Lung (tissue), 12 donors: Measurements from ENCODE around the gene TENM4. TPM values are rescaled to one million over a fixed set of nuclear protein-coding genes. Genes with fewer than 3 reads are reported as not detected.

ENCODE experiments used
- ATAC-seq: fragments of 200-7000 bp; cut with Tn5 transposase; one replicate; pipeline ENCODE4 v1.9.1; 2020; ENCODE audit warnings: moderate number of reproducible peaks; ENCODE audit not compliant: insufficient read depth, low FRiP score
- DNase-seq, 3 donors: peaks; one replicate each; pipeline ENCODE4 v3.0.0-alpha.2; 2013 to 2017
- H3K27ac ChIP-seq, 2 donors: one replicate each; pipeline ENCODE4 v1.5.1; 2013; ENCODE audit warnings: mild to moderate bottlenecking in 2 of 2, moderate library complexity in 2 of 2, control low read depth in 1 of 2, inconsistent platforms in 1 of 2, low read depth in 1 of 2, low read length in 1 of 2
- H3K27me3 ChIP-seq, 3 donors: one replicate each; pipeline ENCODE4 v1.5.1; 2013; ENCODE audit warnings: low read length in 2 of 3; ENCODE audit not compliant: control insufficient read depth in 3 of 3, insufficient read depth in 3 of 3
- H3K36me3 ChIP-seq, 4 donors: one replicate each; pipeline ENCODE4 v1.5.1; 2013; ENCODE audit warnings: low read length in 4 of 4, mild to moderate bottlenecking in 1 of 4, moderate library complexity in 1 of 4; ENCODE audit not compliant: control insufficient read depth in 4 of 4, insufficient read depth in 4 of 4
- H3K4me1 ChIP-seq, 5 donors: one replicate each; pipeline ENCODE4 v1.5.1; 2013; ENCODE audit warnings: low read length in 5 of 5, mild to moderate bottlenecking in 2 of 5, moderate library complexity in 1 of 5; ENCODE audit not compliant: control insufficient read depth in 5 of 5, insufficient read depth in 5 of 5
- H3K4me3 ChIP-seq: one replicate; pipeline ENCODE4 v1.5.1; 2013; ENCODE audit warnings: mild to moderate bottlenecking, control low read depth, moderate library complexity
- H3K9ac ChIP-seq, 2 donors: one replicate each; pipeline ENCODE4 v1.5.1; 2013; ENCODE audit warnings: low read length in 2 of 2, control low read depth in 1 of 2; ENCODE audit not compliant: insufficient read depth in 1 of 2
- H3K9me3 ChIP-seq, 4 donors: one replicate each; pipeline ENCODE4 v1.5.1; 2013; ENCODE audit warnings: low read length in 3 of 4, mild to moderate bottlenecking in 1 of 4, moderate library complexity in 1 of 4; ENCODE audit not compliant: control insufficient read depth in 4 of 4, insufficient read depth in 3 of 4
- CTCF ChIP-seq: IDR thresholded peaks from 2 replicates; pipeline ENCODE4 v1.5.1; 2012; ENCODE audit warnings: mild to moderate bottlenecking; ENCODE audit errors: control extremely low read depth, extremely low read depth
- WGBS, 2 donors: extraction: QIAGEN DNeasy Blood & Tissue Kit; methylation state at CpG; one replicate each; pipeline ENCODE4 v1.1.7; 2013; 5-methylcytosine and 5-hydroxymethylcytosine counted together
- polyA plus RNA-seq, 2 donors: library from polyadenylated mRNA; stranded (reverse); fragments of 200-250 nt; gene quantifications; one replicate each; pipeline ENCODE4 v1.2.1, GENCODE V29; 2013
- total RNA-seq, 2 donors: library from RNA; depleted of rRNA in 1 of 2; stranded (reverse); fragments of >200 nt in 1 of 2; gene quantifications; one replicate each; pipeline ENCODE4 v1.2.1, GENCODE V29; 2014 to 2021
- donor health status: control.
- donor health status: control.
- donor health status: Bipolar disorder and iron deficiency.
- donor health status: healthy.
- donor health status: DM: yes; HTN: yes; CAD: no.

Gene TENM4
- total and polyA plus RNA-seq, 4 donors: 0.28 to 16.4 (median 3.2) TPM

DNA sequence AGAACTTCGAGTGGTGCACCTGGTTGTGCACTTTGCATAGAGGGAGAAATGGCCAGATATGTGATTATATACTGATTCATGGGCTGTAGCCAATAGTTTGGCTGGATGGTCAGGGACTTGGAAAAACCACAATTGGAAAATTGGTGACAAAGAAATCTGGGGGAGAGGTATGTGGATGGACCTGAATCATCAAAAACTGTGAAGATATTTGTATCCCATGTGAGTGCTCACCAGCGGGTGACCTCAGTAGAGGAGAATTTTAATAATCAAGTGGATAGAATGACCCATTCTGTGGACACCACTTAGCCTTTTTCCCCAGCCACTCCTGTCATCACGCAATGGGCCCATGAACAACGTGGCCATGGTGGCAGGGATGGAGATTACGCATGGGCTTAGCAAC lies 818.2 kb downstream of the TENM4 start:
- DNase-seq (no peak), ATAC-seq (no peak)
- H3K9ac ChIP-seq: no peak overlapping the region
- no peak overlapping the region for H3K4me3 ChIP-seq
- 76 to 84% methylated on average over 5 of the region's 5 CpGs for WGBS, 2 donors
- no peaks in the 10 kb centered on the region for H3K36me3 ChIP-seq
- H3K27ac ChIP-seq: no peak overlapping the region
- H3K27me3 ChIP-seq: no peaks in the 10 kb centered on the region
- TF ChIP-seq CTCF: no peak
- H3K4me1 ChIP-seq: no peaks in the 10 kb centered on the region
- H3K9me3 ChIP-seq: peaks cover 0 to 16% (median 6%) of the 10 kb centered on the region in 4 donors

- Histone ChIP-seq H3K27me3 (no peaks in the 10 kb centered on the region), H3K9ac (no peak overlapping the region), H3K36me3 (no peaks in the 10 kb centered on the region), H3K27ac (no peak overlapping the region), H3K4me3 (no peak overlapping the region), H3K9me3 (peaks cover 0 to 14% (median 6%) of the 10 kb centered on the region in 4 donors), H3K4me1 (no peaks in the 10 kb centered on the region)
- 61 to 83% methylated on average over 2 of the region's 2 CpGs for WGBS, 2 donors
- no peak for TF ChIP-seq CTCF
- ATAC-seq (no peak), DNase-seq (no peak)
Measured at GRCh38 chr11:78620159-78620558, 820.7 kb downstream of the TENM4 start.

- no peaks in the 10 kb centered on the region for H3K36me3 ChIP-seq
- DNase-seq (no peak), ATAC-seq (no peak)
- WGBS, 2 donors: 90 to 97% methylated on average over 1 of the region's 1 CpG
- H3K9me3 ChIP-seq: peaks cover 0 to 13% (median 4%) of the 10 kb centered on the region in 4 donors
- H3K4me1 ChIP-seq: no peaks in the 10 kb centered on the region
- H3K27ac ChIP-seq: no peak overlapping the region
- H3K4me3 ChIP-seq: no peak overlapping the region
- TF ChIP-seq CTCF: no peak
- no peaks in the 10 kb centered on the region for H3K27me3 ChIP-seq
- H3K9ac ChIP-seq: no peak overlapping the region
Measured at GRCh38 chr11:78615724-78616123, 825.1 kb downstream of the TENM4 start.

- no peaks in the 10 kb centered on the region for H3K4me1 ChIP-seq
- H3K27ac ChIP-seq: no peak overlapping the region
- no peak for TF ChIP-seq CTCF
- H3K36me3 ChIP-seq: no peaks in the 10 kb centered on the region
- DNase-seq: no peak
- H3K4me3 ChIP-seq: no peak overlapping the region
- H3K9me3 ChIP-seq: peaks cover 0 to 6% (median 0%) of the 10 kb centered on the region in 4 donors
- no peak for ATAC-seq
- H3K9ac ChIP-seq: no peak overlapping the region
- WGBS, 2 donors: 81 to 84% methylated on average over 5 of the region's 5 CpGs
- no peaks in the 10 kb centered on the region for H3K27me3 ChIP-seq
Measured at GRCh38 chr11:78613378-78613813, 827.4 kb downstream of the TENM4 start.
